CD4-positive, alpha-beta memory T cell (primary cell): ENCODE measurements around the gene HLA-G. TPM values are rescaled to one million over a fixed set of nuclear protein-coding genes. Genes with fewer than 3 reads are reported as not detected.

Source experiments
- CTCF ChIA-PET: fragments of 350-600 bp; sonication (Branson Sonifier 250); formaldehyde crosslinking; loops from one replicate; lab custom pipeline; 2021; ENCODE audit warnings: inconsistent platforms; ENCODE audit not compliant: partially characterized antibody; lab: Charles Lee
- POLR2A ChIA-PET: fragments of 350-600 bp; sonication (Branson Sonifier 250); formaldehyde crosslinking; loops from one replicate; lab custom pipeline; 2021; ENCODE audit not compliant: partially characterized antibody; lab: Charles Lee
- DNase-seq, 5 donors: peaks; one replicate each; pipeline versions ENCODE4 v3.0.0 to v3.0.0-alpha.2; 2020 to 2022; ENCODE audit warnings: mixed read lengths in 1 of 5
- H3K27ac ChIP-seq: one replicate; pipeline ENCODE4 v1.7.0; 2013; ENCODE audit warnings: low read depth, low read length
- H3K27me3 ChIP-seq: 2 replicates; pipeline ENCODE4 v1.7.0; 2013; ENCODE audit warnings: mild to moderate bottlenecking, low read length, moderate library complexity; ENCODE audit not compliant: insufficient read depth
- H3K36me3 ChIP-seq: 2 replicates; pipeline ENCODE4 v1.7.0; 2013; ENCODE audit warnings: mild to moderate bottlenecking, low read length, moderate library complexity; ENCODE audit not compliant: insufficient read depth
- H3K4me1 ChIP-seq: 2 replicates; pipeline ENCODE4 v1.7.0; 2013; ENCODE audit warnings: mild to moderate bottlenecking, low read length, moderate library complexity; ENCODE audit not compliant: insufficient read depth
- H3K4me3 ChIP-seq, 2 donors: one replicate each; pipeline ENCODE4 v1.7.0; 2013; ENCODE audit warnings: low read length in 2 of 2, mild to moderate bottlenecking in 1 of 2
- H3K9me3 ChIP-seq, 2 donors: one replicate each; pipeline ENCODE4 v1.7.0; 2013; ENCODE audit warnings: low read length in 2 of 2, control low read depth in 1 of 2; ENCODE audit not compliant: control insufficient read depth in 1 of 2
- H3K27ac Mint-ChIP-seq, 7 donors: one replicate each; pipeline ENCODE4 v1.8.0; 2020 to 2021; ENCODE audit warnings: mixed read lengths in 7 of 7, mild to moderate bottlenecking in 6 of 7, inconsistent platforms in 3 of 7, moderate library complexity in 3 of 7
- H3K27me3 Mint-ChIP-seq, 2 donors: one replicate each; pipeline ENCODE4 v1.8.0; 2020 to 2021; ENCODE audit warnings: mixed read lengths in 2 of 2
- H3K36me3 Mint-ChIP-seq, 2 donors: one replicate each; pipeline ENCODE4 v1.8.0; 2020 to 2021; ENCODE audit warnings: mixed read lengths in 2 of 2, inconsistent platforms in 1 of 2, mild to moderate bottlenecking in 1 of 2
- H3K4me1 Mint-ChIP-seq, 4 donors: one replicate each; pipeline ENCODE4 v1.8.0; 2020 to 2021; ENCODE audit warnings: mixed read lengths in 4 of 4, mild to moderate bottlenecking in 1 of 4
- H3K4me3 Mint-ChIP-seq, 8 donors: one replicate each; pipeline ENCODE4 v1.8.0; 2020 to 2021; ENCODE audit warnings: mixed read lengths in 8 of 8, mild to moderate bottlenecking in 7 of 8, moderate library complexity in 6 of 8, inconsistent platforms in 3 of 8
- H3K9me3 Mint-ChIP-seq, 8 donors: one replicate each; pipeline ENCODE4 v1.8.0; 2020 to 2021; ENCODE audit warnings: mixed read lengths in 8 of 8, mild to moderate bottlenecking in 5 of 8, inconsistent platforms in 3 of 8, moderate library complexity in 1 of 8
- intact Hi-C: fragments of 100-400 bp; cut with micrococcal nuclease; formaldehyde crosslinking; loops from one replicate; pipeline ENCODE4 v1.15.1; 2023
- polyA plus RNA-seq, 2 donors: library from polyadenylated mRNA; unstranded; fragments of 300-500 nt; fragmentation: Illumina TruSeq; gene quantifications; one replicate each; pipeline ENCODE4 v1.2.3, GENCODE V29; 2021
- total RNA-seq, 2 experiments: library from RNA; stranded (reverse); gene quantifications; one replicate each; pipeline ENCODE4 v1.2.3, GENCODE V29; 2021

HLA-G gene
- total and polyA plus RNA-seq, 4 experiments from 2014 or later, result 0.28 to 4.9 (median 1.3) TPM

DNA sequence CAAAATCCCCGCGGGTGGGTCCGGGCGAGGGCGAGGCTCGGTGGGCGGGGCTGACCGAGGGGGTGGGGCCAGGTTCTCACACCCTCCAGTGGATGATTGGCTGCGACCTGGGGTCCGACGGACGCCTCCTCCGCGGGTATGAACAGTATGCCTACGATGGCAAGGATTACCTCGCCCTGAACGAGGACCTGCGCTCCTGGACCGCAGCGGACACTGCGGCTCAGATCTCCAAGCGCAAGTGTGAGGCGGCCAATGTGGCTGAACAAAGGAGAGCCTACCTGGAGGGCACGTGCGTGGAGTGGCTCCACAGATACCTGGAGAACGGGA lies 809 bp downstream of the HLA-G start:
- no peak overlapping the region for H3K27ac ChIP-seq
- H3K4me3 ChIP-seq, result peak overlapping the region in 1 of 2 donors; percentile 28
- CTCF ChIA-PET, result no interaction called here
- intact Hi-C loops, result no loop called here
- Mint-ChIP-seq H3K9me3 (peaks cover 0 to 2% (median 0%) of the 10 kb centered on the region in 8 donors), H3K4me3 (peak overlapping the region in 7 of 8 donors; percentile 19 to 73 (median 58)), H3K27me3 (peaks cover 38 to 51% of the 10 kb centered on the region in 2 donors), H3K4me1 (peaks cover 2 to 16% (median 8%) of the 10 kb centered on the region in 4 donors), H3K27ac (no peak overlapping the region), H3K36me3 (no peaks in the 10 kb centered on the region)
- DNase-seq, result peak in 1 of 5 donors; percentile 45
- H3K27me3 ChIP-seq, result peaks cover 10% of the 10 kb centered on the region
- POLR2A ChIA-PET, result no interaction called here
- no peaks in the 10 kb centered on the region for H3K36me3 ChIP-seq
- H3K4me1 ChIP-seq, result peaks cover 8% of the 10 kb centered on the region
- no peaks in the 10 kb centered on the region for H3K9me3 ChIP-seq

DNA sequence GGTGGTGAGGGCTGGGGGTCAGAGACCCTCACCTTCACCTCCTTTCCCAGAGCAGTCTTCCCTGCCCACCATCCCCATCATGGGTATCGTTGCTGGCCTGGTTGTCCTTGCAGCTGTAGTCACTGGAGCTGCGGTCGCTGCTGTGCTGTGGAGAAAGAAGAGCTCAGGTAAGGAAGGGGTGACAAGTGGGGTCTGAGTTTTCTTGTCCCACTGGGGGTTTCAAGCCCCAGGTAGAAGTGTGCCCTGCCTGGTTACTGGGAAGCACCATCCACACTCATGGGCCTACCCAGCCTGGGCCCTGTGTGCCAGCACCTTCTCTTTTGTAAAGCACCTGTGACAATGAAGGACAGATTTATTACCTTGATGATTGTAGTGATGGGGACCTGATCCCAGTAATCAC lies 2.1 kb downstream of the HLA-G start:
- intact Hi-C loops, result loop anchor here (5.0 kb wide), 1 partner anchor 77 kb away; no protein-coding TSS in a partner anchor
- no peaks in the 10 kb centered on the region for H3K36me3 ChIP-seq
- no peaks in the 10 kb centered on the region for H3K9me3 ChIP-seq
- CTCF ChIA-PET, result interaction anchor here (1.3 to 1.6 kb wide), 3 partner anchors 91 to 176 kb away, joined by 3 to 4 read pairs (median 3); no protein-coding TSS in a partner anchor
- peaks cover 42 to 56% of the 10 kb centered on the region in 2 donors for H3K27me3 Mint-ChIP-seq
- peaks cover 0 to 2% (median 0%) of the 10 kb centered on the region in 8 donors for H3K9me3 Mint-ChIP-seq
- H3K4me1 ChIP-seq, result peaks cover 8% of the 10 kb centered on the region
- no peak for DNase-seq
- no peak overlapping the region for H3K4me3 Mint-ChIP-seq
- H3K4me1 Mint-ChIP-seq, result peaks cover 2 to 16% (median 8%) of the 10 kb centered on the region in 4 donors
- H3K27ac ChIP-seq, result no peak overlapping the region
- no peak overlapping the region for H3K4me3 ChIP-seq
- peaks cover 10% of the 10 kb centered on the region for H3K27me3 ChIP-seq
- POLR2A ChIA-PET, result no interaction called here
- H3K36me3 Mint-ChIP-seq, result no peaks in the 10 kb centered on the region
- H3K27ac Mint-ChIP-seq, result no peak overlapping the region

DNA sequence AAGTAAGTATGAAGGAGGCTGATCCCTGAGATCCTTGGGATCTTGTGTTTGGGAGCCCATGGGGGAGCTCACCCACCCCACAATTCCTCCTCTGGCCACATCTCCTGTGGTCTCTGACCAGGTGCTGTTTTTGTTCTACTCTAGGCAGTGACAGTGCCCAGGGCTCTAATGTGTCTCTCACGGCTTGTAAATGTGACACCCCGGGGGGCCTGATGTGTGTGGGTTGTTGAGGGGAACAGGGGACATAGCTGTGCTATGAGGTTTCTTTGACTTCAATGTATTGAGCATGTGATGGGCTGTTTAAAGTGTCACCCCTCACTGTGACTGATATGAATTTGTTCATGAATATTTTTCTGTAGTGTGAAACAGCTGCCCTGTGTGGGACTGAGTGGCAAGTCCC lies 2.8 kb downstream of the HLA-G start:
- Histone ChIP-seq H3K27me3 (peaks cover 15% of the 10 kb centered on the region), H3K4me1 (peaks cover 8% of the 10 kb centered on the region), H3K36me3 (no peaks in the 10 kb centered on the region), H3K27ac (no peak overlapping the region), H3K9me3 (no peaks in the 10 kb centered on the region), H3K4me3 (no peak overlapping the region)
- peaks cover 47 to 60% of the 10 kb centered on the region in 2 donors for H3K27me3 Mint-ChIP-seq
- no peaks in the 10 kb centered on the region for H3K36me3 Mint-ChIP-seq
- ChIA-PET POLR2A (no interaction called here), CTCF (interaction anchor here (1.3 to 1.6 kb wide), 3 partner anchors 92 to 177 kb away, joined by 3 to 4 read pairs (median 3); no protein-coding TSS in a partner anchor)
- peaks cover 0 to 2% (median 0%) of the 10 kb centered on the region in 8 donors for H3K9me3 Mint-ChIP-seq
- no peak for DNase-seq
- intact Hi-C loops, result loop anchor here (5.0 kb wide), 1 partner anchor 78 kb away; no protein-coding TSS in a partner anchor
- H3K4me1 Mint-ChIP-seq, result peaks cover 4 to 21% (median 8%) of the 10 kb centered on the region in 4 donors
- no peak overlapping the region for H3K27ac Mint-ChIP-seq
- H3K4me3 Mint-ChIP-seq, result peak overlapping the region in 1 of 8 donors; percentile 36

DNA sequence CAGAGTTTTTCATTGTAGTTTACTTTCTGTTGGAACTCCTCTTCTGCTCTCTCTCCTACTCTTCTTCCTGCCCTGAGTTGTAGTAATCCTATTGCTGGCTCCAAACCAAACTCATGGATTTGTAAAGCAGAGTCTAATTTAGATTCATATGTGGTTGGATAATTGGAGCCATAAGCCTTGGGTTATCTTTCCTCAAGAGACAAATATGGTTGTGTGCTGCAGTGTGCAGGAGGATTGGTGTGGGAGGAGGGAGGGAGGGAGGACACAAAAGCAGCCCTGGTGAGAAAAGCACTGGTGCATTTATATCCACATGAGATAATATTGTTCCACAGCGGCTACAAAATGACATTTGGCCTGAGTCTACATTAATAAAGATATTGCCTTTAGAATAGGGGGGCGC lies 4.2 kb downstream of the HLA-G start:
- Mint-ChIP-seq H3K36me3 (no peaks in the 10 kb centered on the region), H3K27me3 (peaks cover 44 to 59% of the 10 kb centered on the region in 2 donors), H3K4me3 (no peak overlapping the region), H3K4me1 (peaks cover 4 to 21% (median 7%) of the 10 kb centered on the region in 4 donors), H3K9me3 (no peaks in the 10 kb centered on the region), H3K27ac (no peak overlapping the region)
- Histone ChIP-seq H3K36me3 (no peaks in the 10 kb centered on the region), H3K4me1 (peaks cover 8% of the 10 kb centered on the region), H3K4me3 (no peak overlapping the region), H3K9me3 (no peaks in the 10 kb centered on the region), H3K27me3 (peaks cover 19% of the 10 kb centered on the region), H3K27ac (no peak overlapping the region)
- DNase-seq, result no peak
- CTCF ChIA-PET, result interaction anchor here (6.9 kb wide), 1 partner anchor 96 kb away, joined by 98 read pairs; no protein-coding TSS in a partner anchor
- intact Hi-C loops, result loop anchor here (5.0 kb wide), 1 partner anchor 79 kb away; no protein-coding TSS in a partner anchor
- POLR2A ChIA-PET, result no interaction called here

DNA sequence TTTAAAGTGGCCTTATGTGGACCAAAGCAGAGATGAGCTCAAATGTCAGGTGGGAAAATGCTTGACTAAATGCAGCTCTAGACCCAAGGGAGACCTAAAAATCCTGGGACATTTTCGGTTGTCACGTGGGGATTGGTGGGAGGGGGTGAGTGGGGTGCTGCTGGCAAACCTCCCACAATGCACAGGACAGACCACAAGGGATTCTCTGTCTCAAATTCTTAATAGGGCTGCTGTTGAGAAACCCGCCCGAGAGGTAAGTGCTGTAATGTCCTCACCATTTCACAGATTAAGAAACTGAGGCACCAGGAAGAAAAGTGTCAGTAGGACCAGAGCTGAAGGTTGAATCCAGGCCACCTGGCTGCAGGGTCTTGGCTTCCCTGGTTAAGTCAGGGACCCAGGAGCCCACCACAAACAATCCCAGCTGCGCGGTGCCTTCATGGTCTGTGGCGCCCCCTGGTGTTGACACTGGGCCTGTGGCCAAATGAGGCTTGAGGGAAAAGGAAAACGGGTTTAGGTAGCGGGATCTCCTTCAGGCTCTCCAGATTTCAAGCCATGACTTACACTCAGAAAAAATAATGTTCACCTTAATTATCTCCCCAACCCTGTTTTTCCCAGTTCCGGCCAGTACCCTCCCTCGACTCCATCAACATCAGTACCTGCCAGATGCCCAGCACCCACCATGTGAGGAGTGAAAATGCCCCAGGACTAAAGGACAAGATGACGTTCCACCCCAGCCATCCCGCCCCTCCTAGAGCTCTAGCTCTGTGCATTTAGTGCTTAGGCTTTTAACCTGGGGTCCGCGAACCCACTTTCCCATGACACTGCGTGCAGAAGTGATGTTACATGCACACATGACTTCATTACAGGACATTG lies 7.2 kb downstream of the HLA-G start:
- Histone ChIP-seq H3K4me3 (no peak overlapping the region), H3K4me1 (no peaks in the 10 kb centered on the region), H3K27ac (no peak overlapping the region), H3K36me3 (no peaks in the 10 kb centered on the region), H3K27me3 (peaks cover 15% of the 10 kb centered on the region), H3K9me3 (no peaks in the 10 kb centered on the region)
- no peak overlapping the region for H3K4me3 Mint-ChIP-seq
- ChIA-PET POLR2A (interaction anchor here (0.9 to 1.4 kb wide), 5 partner anchors 82 to 132 kb away, joined by 3 to 7 read pairs (median 4); no protein-coding TSS in a partner anchor), CTCF (interaction anchor here (0.7 to 6.9 kb wide), 26 partner anchors 8 to 184 kb away, joined by 3 to 98 read pairs (median 5); no protein-coding TSS in a partner anchor)
- no peaks in the 10 kb centered on the region for H3K9me3 Mint-ChIP-seq
- H3K36me3 Mint-ChIP-seq, result no peaks in the 10 kb centered on the region
- peaks cover 35 to 57% of the 10 kb centered on the region in 2 donors for H3K27me3 Mint-ChIP-seq
- H3K27ac Mint-ChIP-seq, result peak overlapping the region in 1 of 7 donors; percentile 19
- peak in 4 of 5 donors; percentile 41 to 50 (median 44) for DNase-seq
- H3K4me1 Mint-ChIP-seq, result peaks cover 0 to 5% (median under 1%) of the 10 kb centered on the region in 4 donors
- intact Hi-C loops, result loop anchor here (1.0 to 5.0 kb wide), 5 partner anchors 82 to 184 kb away; no protein-coding TSS in a partner anchor

DNA sequence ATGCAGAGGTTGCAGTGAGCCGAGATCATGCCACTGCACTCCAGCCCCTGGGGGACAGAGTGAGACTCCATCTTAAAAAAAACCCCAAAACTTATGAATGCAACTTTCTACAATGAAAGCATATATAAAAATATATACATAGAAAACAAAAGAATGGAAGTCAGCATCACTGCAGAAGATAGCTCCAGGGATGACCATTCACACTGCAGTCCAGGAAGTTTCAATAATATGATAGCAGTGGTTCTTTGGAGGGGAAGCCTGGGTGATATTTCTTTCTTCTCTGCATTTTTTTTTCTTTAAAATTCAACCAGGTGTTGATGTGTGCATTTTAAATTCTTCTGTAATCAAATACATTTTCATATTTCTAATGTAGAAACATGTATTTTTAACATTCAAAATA lies 12.3 kb downstream of the HLA-G start:
- ChIA-PET CTCF (interaction anchor here (0.8 kb wide), 1 partner anchor 31 kb away, joined by 3 read pairs; no protein-coding TSS in a partner anchor), POLR2A (no interaction called here)
- Mint-ChIP-seq H3K27ac (no peak overlapping the region), H3K27me3 (peaks cover 19 to 30% of the 10 kb centered on the region in 2 donors), H3K36me3 (peaks cover 0 to 8% of the 10 kb centered on the region in 2 donors), H3K4me1 (peaks cover 0 to 3% (median under 1%) of the 10 kb centered on the region in 4 donors), H3K4me3 (no peak overlapping the region), H3K9me3 (peaks cover 0 to 23% (median 15%) of the 10 kb centered on the region in 8 donors)
- no peaks in the 10 kb centered on the region for H3K9me3 ChIP-seq
- H3K4me1 ChIP-seq, result no peaks in the 10 kb centered on the region
- DNase-seq, result no peak
- peaks cover 18% of the 10 kb centered on the region for H3K27me3 ChIP-seq
- no peak overlapping the region for H3K4me3 ChIP-seq
- intact Hi-C loops, result no loop called here
- H3K36me3 ChIP-seq, result no peaks in the 10 kb centered on the region
- no peak overlapping the region for H3K27ac ChIP-seq

DNA sequence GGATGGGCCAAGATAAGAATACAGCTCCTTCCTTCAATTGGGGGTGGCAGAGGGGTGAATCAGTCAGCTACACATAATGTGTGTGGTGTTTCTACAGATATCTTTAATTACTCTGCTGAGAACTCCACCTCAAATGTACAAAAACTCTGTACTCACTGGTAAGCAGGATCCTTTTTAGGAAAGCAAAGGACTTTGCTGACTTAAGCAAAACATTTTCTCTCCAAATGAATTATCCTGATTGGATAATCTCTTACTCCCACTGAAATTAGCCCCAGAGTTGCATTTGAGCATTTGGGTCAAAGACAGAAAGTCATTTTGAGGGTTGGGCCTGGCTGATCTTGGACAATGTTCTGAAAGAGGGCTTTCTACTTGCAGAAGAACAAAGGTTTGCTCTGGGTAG lies 13.4 kb downstream of the HLA-G start:
- Mint-ChIP-seq H3K27me3 (peaks cover 18 to 28% of the 10 kb centered on the region in 2 donors), H3K36me3 (peaks cover 0 to 8% of the 10 kb centered on the region in 2 donors), H3K4me3 (no peak overlapping the region), H3K27ac (no peak overlapping the region), H3K4me1 (peaks cover 0 to 2% (median 0%) of the 10 kb centered on the region in 4 donors), H3K9me3 (peaks cover 0 to 23% (median 15%) of the 10 kb centered on the region in 8 donors)
- Histone ChIP-seq H3K9me3 (no peaks in the 10 kb centered on the region), H3K4me1 (no peaks in the 10 kb centered on the region), H3K27ac (no peak overlapping the region), H3K27me3 (peaks cover 10% of the 10 kb centered on the region), H3K4me3 (no peak overlapping the region), H3K36me3 (no peaks in the 10 kb centered on the region)
- ChIA-PET CTCF (interaction anchor here (0.8 kb wide), 1 partner anchor 106 kb away, joined by 3 read pairs; no protein-coding TSS in a partner anchor), POLR2A (no interaction called here)
- intact Hi-C loops, result no loop called here
- no peak for DNase-seq
